ENCODE results near the gene GLRX5.

GLRX5 gene

GRCh38 chr14:95487669-95488084 lies 47.2 kb upstream of the GLRX5 start:
- H2AFZ ChIP-seq (ENCODE audit: low read depth, low read length), result no peak overlapping the region
- H2AK5ac ChIP-seq (ENCODE audit: low read length, severe bottlenecking), result no peak overlapping the region
- no peak overlapping the region for H3K14ac ChIP-seq (ENCODE audit: low read length in 2 of 2)
- DNase-seq, result no peak
- H3K4me3 ChIP-seq (ENCODE audit: insufficient read depth in 1 of 2, low read depth in 1 of 2, low read length in 2 of 2), result no peak overlapping the region
- no peak overlapping the region for H2BK12ac ChIP-seq (ENCODE audit: low read length in 2 of 2)
- H3K27me3 ChIP-seq (ENCODE audit: control insufficient read depth in 1 of 2, insufficient read depth in 1 of 2, low read length in 2 of 2), result no peaks in the 10 kb centered on the region
- no peak overlapping the region for H4K8ac ChIP-seq (ENCODE audit: low read length)
- H3K4ac ChIP-seq (ENCODE audit: low read depth in 1 of 2, low read length in 2 of 2), result no peak overlapping the region
- no peak overlapping the region for H2BK5ac ChIP-seq (ENCODE audit: low read depth, low read length, poor library complexity, severe bottlenecking)
- no peak overlapping the region for H3K18ac ChIP-seq (ENCODE audit: low read depth in 1 of 2, low read length in 2 of 2)
- no peaks in the 10 kb centered on the region for H3K9me3 ChIP-seq (ENCODE audit: control insufficient read depth, low read length)
- H2BK15ac ChIP-seq (ENCODE audit: low read depth, poor library complexity, severe bottlenecking), result no peak overlapping the region
- H3K79me1 ChIP-seq (replicated peaks; ENCODE audit: low read length, poor library complexity, severe bottlenecking), result no peaks in the 10 kb centered on the region
- no peak overlapping the region for H3K27ac ChIP-seq (ENCODE audit: low read length, poor library complexity, severe bottlenecking)
- H3K36me3 ChIP-seq (ENCODE audit: control insufficient read depth in 1 of 2, insufficient read depth in 2 of 2, low read depth in 1 of 2, low read length in 2 of 2), result peaks cover 0 to 9% of the 10 kb centered on the region in 2 experiments
- H3K9ac ChIP-seq (ENCODE audit: low read length), result no peak overlapping the region
- H4K91ac ChIP-seq (ENCODE audit: low read length), result no peak overlapping the region
- H2BK120ac ChIP-seq (ENCODE audit: low read depth, low read length), result no peak overlapping the region
- no peak overlapping the region for H3K4me2 ChIP-seq (ENCODE audit: low read length, poor library complexity, severe bottlenecking)
- peaks cover 13% of the 10 kb centered on the region for H3K4me1 ChIP-seq (ENCODE audit: control insufficient read depth, insufficient read depth, low read depth, low read length)
- no peak overlapping the region for H3K23ac ChIP-seq (ENCODE audit: low read length in 2 of 2)
- 56% methylated on average over 2 of the region's 3 CpGs for WGBS

GRCh38 chr14:95488376-95489213 lies 46.3 kb upstream of the GLRX5 start:
- H3K14ac ChIP-seq (ENCODE audit: low read length in 2 of 2), result peak overlapping the region in 1 of 2 experiments; percentile 68
- no peak overlapping the region for H2BK5ac ChIP-seq (ENCODE audit: low read depth, low read length, poor library complexity, severe bottlenecking)
- no peak overlapping the region for H3K27ac ChIP-seq (ENCODE audit: low read length, poor library complexity, severe bottlenecking)
- peak overlapping the region; percentile 76 for H4K91ac ChIP-seq (ENCODE audit: low read length)
- no peak overlapping the region for H3K4me2 ChIP-seq (ENCODE audit: low read length, poor library complexity, severe bottlenecking)
- peak overlapping the region in 1 of 2 experiments; percentile 4 for H3K4ac ChIP-seq (ENCODE audit: low read depth in 1 of 2, low read length in 2 of 2)
- H3K18ac ChIP-seq (ENCODE audit: low read depth in 1 of 2, low read length in 2 of 2), result peak overlapping the region; percentile 34 to 70
- WGBS, result 94% methylated on average over 6 of the region's 6 CpGs
- H3K79me1 ChIP-seq (replicated peaks; ENCODE audit: low read length, poor library complexity, severe bottlenecking), result no peaks in the 10 kb centered on the region
- no peak overlapping the region for H2AFZ ChIP-seq (ENCODE audit: low read depth, low read length)
- no peak for DNase-seq
- H3K4me3 ChIP-seq (ENCODE audit: insufficient read depth in 1 of 2, low read depth in 1 of 2, low read length in 2 of 2), result no peak overlapping the region
- H3K36me3 ChIP-seq (ENCODE audit: control insufficient read depth in 1 of 2, insufficient read depth in 2 of 2, low read depth in 1 of 2, low read length in 2 of 2), result peaks cover 0 to 9% of the 10 kb centered on the region in 2 experiments
- no peaks in the 10 kb centered on the region for H3K27me3 ChIP-seq (ENCODE audit: control insufficient read depth in 1 of 2, insufficient read depth in 1 of 2, low read length in 2 of 2)
- no peak overlapping the region for H2AK5ac ChIP-seq (ENCODE audit: low read length, severe bottlenecking)
- H3K9ac ChIP-seq (ENCODE audit: low read length), result peak overlapping the region; percentile 49
- H2BK120ac ChIP-seq (ENCODE audit: low read depth, low read length), result no peak overlapping the region
- no peak overlapping the region for H3K23ac ChIP-seq (ENCODE audit: low read length in 2 of 2)
- H4K8ac ChIP-seq (ENCODE audit: low read length), result no peak overlapping the region
- no peak overlapping the region for H2BK15ac ChIP-seq (ENCODE audit: low read depth, poor library complexity, severe bottlenecking)
- H3K9me3 ChIP-seq (ENCODE audit: control insufficient read depth, low read length), result no peaks in the 10 kb centered on the region
- H2BK12ac ChIP-seq (ENCODE audit: low read length in 2 of 2), result peak overlapping the region in 1 of 2 experiments; percentile 8
- peaks cover 7% of the 10 kb centered on the region for H3K4me1 ChIP-seq (ENCODE audit: control insufficient read depth, insufficient read depth, low read depth, low read length)

- Histone ChIP-seq H3K23ac (ENCODE audit: low read length in 2 of 2) (no peak overlapping the region), H2BK12ac (ENCODE audit: low read length in 2 of 2) (peak overlapping the region in 1 of 2 experiments; percentile 25), H3K27me3 (ENCODE audit: control insufficient read depth in 1 of 2, insufficient read depth in 1 of 2, low read length in 2 of 2) (no peaks in the 10 kb centered on the region), H4K8ac (ENCODE audit: low read length) (no peak overlapping the region), H3K9ac (ENCODE audit: low read length) (peak overlapping the region; percentile 49), H3K27ac (ENCODE audit: low read length, poor library complexity, severe bottlenecking) (no peak overlapping the region), H3K9me3 (ENCODE audit: control insufficient read depth, low read length) (no peaks in the 10 kb centered on the region), H3K79me1 (replicated peaks; ENCODE audit: low read length, poor library complexity, severe bottlenecking) (no peaks in the 10 kb centered on the region), H3K36me3 (ENCODE audit: control insufficient read depth in 1 of 2, insufficient read depth in 2 of 2, low read depth in 1 of 2, low read length in 2 of 2) (peaks cover 0 to 12% of the 10 kb centered on the region in 2 experiments), H2AFZ (ENCODE audit: low read depth, low read length) (no peak overlapping the region), H2BK15ac (ENCODE audit: low read depth, poor library complexity, severe bottlenecking) (no peak overlapping the region), H3K14ac (ENCODE audit: low read length in 2 of 2) (no peak overlapping the region), H3K4me1 (ENCODE audit: control insufficient read depth, insufficient read depth, low read depth, low read length) (peaks cover 2% of the 10 kb centered on the region), H2BK5ac (ENCODE audit: low read depth, low read length, poor library complexity, severe bottlenecking) (peak overlapping the region; percentile 36), H2BK120ac (ENCODE audit: low read depth, low read length) (peak overlapping the region; percentile 36), H3K4me3 (ENCODE audit: insufficient read depth in 1 of 2, low read depth in 1 of 2, low read length in 2 of 2) (no peak overlapping the region), H4K91ac (ENCODE audit: low read length) (no peak overlapping the region), H3K18ac (ENCODE audit: low read depth in 1 of 2, low read length in 2 of 2) (peak overlapping the region; percentile 34 to 43), H3K4me2 (ENCODE audit: low read length, poor library complexity, severe bottlenecking) (no peak overlapping the region), H3K4ac (ENCODE audit: low read depth in 1 of 2, low read length in 2 of 2) (peak overlapping the region in 1 of 2 experiments; percentile 4), H2AK5ac (ENCODE audit: low read length, severe bottlenecking) (no peak overlapping the region)
- DNase-seq, result no peak
- 91% methylated on average over 7 of the region's 9 CpGs for WGBS
These were observed 45.4 kb upstream of the GLRX5 start for GRCh38 chr14:95489214-95490137.

- Histone ChIP-seq H3K27ac (ENCODE audit: low read length, poor library complexity, severe bottlenecking) (no peak overlapping the region), H3K9ac (ENCODE audit: low read length) (no peak overlapping the region), H2AK5ac (ENCODE audit: low read length, severe bottlenecking) (no peak overlapping the region), H3K36me3 (ENCODE audit: control insufficient read depth in 1 of 2, insufficient read depth in 2 of 2, low read depth in 1 of 2, low read length in 2 of 2) (peaks cover 0 to 13% of the 10 kb centered on the region in 2 experiments), H3K4me3 (ENCODE audit: insufficient read depth in 1 of 2, low read depth in 1 of 2, low read length in 2 of 2) (no peak overlapping the region), H2BK15ac (ENCODE audit: low read depth, poor library complexity, severe bottlenecking) (no peak overlapping the region), H2AFZ (ENCODE audit: low read depth, low read length) (no peak overlapping the region), H3K27me3 (ENCODE audit: control insufficient read depth in 1 of 2, insufficient read depth in 1 of 2, low read length in 2 of 2) (no peaks in the 10 kb centered on the region), H2BK5ac (ENCODE audit: low read depth, low read length, poor library complexity, severe bottlenecking) (peak overlapping the region; percentile 36), H3K4me1 (ENCODE audit: control insufficient read depth, insufficient read depth, low read depth, low read length) (peaks cover 2% of the 10 kb centered on the region), H3K18ac (ENCODE audit: low read depth in 1 of 2, low read length in 2 of 2) (no peak overlapping the region), H2BK120ac (ENCODE audit: low read depth, low read length) (no peak overlapping the region), H3K4me2 (ENCODE audit: low read length, poor library complexity, severe bottlenecking) (no peak overlapping the region), H4K8ac (ENCODE audit: low read length) (no peak overlapping the region), H3K4ac (ENCODE audit: low read depth in 1 of 2, low read length in 2 of 2) (no peak overlapping the region), H3K9me3 (ENCODE audit: control insufficient read depth, low read length) (no peaks in the 10 kb centered on the region), H3K23ac (ENCODE audit: low read length in 2 of 2) (no peak overlapping the region), H3K79me1 (replicated peaks; ENCODE audit: low read length, poor library complexity, severe bottlenecking) (no peaks in the 10 kb centered on the region), H2BK12ac (ENCODE audit: low read length in 2 of 2) (peak overlapping the region in 1 of 2 experiments; percentile 24), H3K14ac (ENCODE audit: low read length in 2 of 2) (no peak overlapping the region), H4K91ac (ENCODE audit: low read length) (no peak overlapping the region)
- 93% methylated on average over 5 of the region's 5 CpGs for WGBS
- DNase-seq, result no peak
These were observed 44.7 kb upstream of the GLRX5 start for GRCh38 chr14:95490138-95490509.

Data from mesenchymal stem cell (in vitro differentiated cells and primary cell).